Endothelial cell of umbilical vein (primary cell): ENCODE data around the gene PTPN5. TPM values are rescaled to one million over a fixed set of nuclear protein-coding genes. Genes with fewer than 3 reads are reported as not detected.

Experiments
- BruUV-seq: library from RNA; stranded (reverse); fragments of 400-500 nt; replicated peaks from 2 replicates; lab custom pipeline; 2021; lab: Mats Ljungman, UMichigan
- CTCF ChIA-PET: fragments of 300-600, 350-600 bp; sonication (Branson Sonifier 250); formaldehyde crosslinking; loops from one replicate; lab custom pipeline; 2021; ENCODE audit warnings: antibody characterized with exemption, inconsistent platforms; lab: Charles Lee
- POLR2A ChIA-PET: fragments of 300-600, 350-600 bp; sonication (Branson Sonifier 250); formaldehyde crosslinking; loops from one replicate; lab custom pipeline; 2021; ENCODE audit warnings: antibody characterized with exemption, inconsistent platforms; lab: Charles Lee
- DNase-seq: peaks from one replicate; pipeline ENCODE4 v3.0.0-alpha.2; 2011; ENCODE audit warnings: low read depth, low spot score
- FAIRE-seq: peaks from 2 replicates; lab custom pipeline; 2011; peaks lifted over from hg19 to GRCh38; lab: Jason Lieb, UNC
- H2AFZ ChIP-seq: 2 replicates; pipeline ENCODE4 v1.6.0; 2012; ENCODE audit warnings: low read depth, low read length, control low read depth, inconsistent platforms
- H3K27ac ChIP-seq: 2 replicates; pipeline ENCODE4 v1.5.1; 2011; ENCODE audit warnings: low read depth, mild to moderate bottlenecking, control low read depth, low read length, moderate library complexity; ENCODE audit not compliant: insufficient read depth
- H3K27me3 ChIP-seq, 2 experiments: 2 replicates each; pipeline versions ENCODE4 v1.6.0 to v1.6.1; 2011; ENCODE audit warnings: low read length in 2 of 2, mixed read lengths in 1 of 2; ENCODE audit not compliant: control insufficient read depth in 2 of 2, insufficient read depth in 2 of 2
- H3K36me3 ChIP-seq, 2 experiments: 2 replicates in 1 of 2; 3 replicates in 1 of 2; pipeline ENCODE4 v1.5.1; 2011; ENCODE audit warnings: low read length in 2 of 2, mild to moderate bottlenecking in 1 of 2, moderate library complexity in 1 of 2; ENCODE audit not compliant: control insufficient read depth in 2 of 2, insufficient read depth in 2 of 2; ENCODE audit errors: extremely low read depth in 1 of 2
- H3K4me1 ChIP-seq: 3 replicates; pipeline ENCODE4 v1.5.1; 2011; ENCODE audit warnings: mild to moderate bottlenecking, low read length; ENCODE audit not compliant: control insufficient read depth, insufficient read depth; ENCODE audit errors: extremely low read depth
- H3K4me2 ChIP-seq: 2 replicates; pipeline ENCODE4 v1.6.1; 2011; ENCODE audit warnings: low read length, control low read depth, mixed read lengths; ENCODE audit not compliant: insufficient read depth
- H3K4me3 ChIP-seq, 3 experiments: fragments of 200-600 bp in 1 of 3; sonication (generic), shearing (Covaris generic) in 1 of 3; replicated peaks in 1 of 3; 2 replicates each; pipeline ENCODE4 v1.5.1; 2011 to 2016; ENCODE audit warnings: control low read depth in 3 of 3, low read length in 3 of 3, mild to moderate bottlenecking in 2 of 3, inconsistent platforms in 1 of 3, low read depth in 1 of 3, moderate library complexity in 1 of 3; ENCODE audit not compliant: insufficient read depth in 1 of 3
- H3K79me2 ChIP-seq: 2 replicates; pipeline ENCODE4 v1.6.0; 2012; ENCODE audit warnings: low read length, inconsistent platforms; ENCODE audit not compliant: control insufficient read depth, insufficient read depth
- H3K9ac ChIP-seq: replicated peaks from 2 replicates; pipeline ENCODE3; 2011; ENCODE audit warnings: low read length, control low read depth; ENCODE audit not compliant: insufficient read depth; ENCODE audit errors: extremely low read depth
- H3K9me1 ChIP-seq: replicated peaks from 3 replicates; pipeline ENCODE4 v1.6.0; 2011; ENCODE audit warnings: mild to moderate bottlenecking, low read length; ENCODE audit not compliant: control insufficient read depth, insufficient read depth; ENCODE audit errors: extremely low read depth
- H3K9me3 ChIP-seq: replicated peaks from 2 replicates; pipeline ENCODE4 v1.5.1; 2012; ENCODE audit warnings: low read length, inconsistent platforms; ENCODE audit not compliant: control insufficient read depth, insufficient read depth
- H4K20me1 ChIP-seq: replicated peaks from 2 replicates; pipeline ENCODE3; 2011; ENCODE audit warnings: mild to moderate bottlenecking, low read length; ENCODE audit not compliant: control insufficient read depth, insufficient read depth; ENCODE audit errors: extremely low read depth
- EZH2 ChIP-seq: IDR thresholded peaks from 2 replicates; pipeline ENCODE4 v1.6.1; 2012; ENCODE audit warnings: borderline replicate concordance, low read depth, mild to moderate bottlenecking, moderate library complexity, low read length, inconsistent platforms; ENCODE audit not compliant: severe bottlenecking
- MYC ChIP-seq: IDR thresholded peaks from one replicate; pipeline ENCODE4 v1.6.1; 2011; ENCODE audit warnings: mild to moderate bottlenecking, low read depth, low read length
- dilution Hi-C: fragments of 300-500 bp; cut with MboI; formaldehyde crosslinking; loops from one replicate; pipeline ENCODE4 v1.15.0; 2019; ENCODE audit warnings: low sequenced_read_pairs; ENCODE audit not compliant: extremely low pct_ligation_motif_present
- intact Hi-C: fragments of 100-400 bp; cut with micrococcal nuclease; formaldehyde crosslinking; loops from one replicate; pipeline ENCODE4 v1.10.0; 2022
- polyA plus RNA-seq, 4 experiments: library from polyadenylated mRNA; depleted of rRNA in 3 of 4; stranded (reverse) in 3 of 4; unstranded in 1 of 4; fragments of >200 nt; gene quantifications; 2 replicates each; pipeline versions ENCODE4 v1.2.1 to v1.2.3, GENCODE V29; 2011 to 2012; ENCODE audit warnings: missing spikeins in 1 of 4
- total RNA-seq: library from RNA; stranded (reverse); gene quantifications from 2 replicates; pipeline ENCODE4 v1.2.3, GENCODE V29; 2021
- TF ChIP-seq, protein P1 (sequence below), 2 donors: IDR thresholded peaks; 1 replicate in 1 of 2; 2 replicates in 1 of 2; pipeline ENCODE4 v1.5.1; 2011; ENCODE audit warnings: low read length in 2 of 2, mild to moderate bottlenecking in 2 of 2, moderate library complexity in 2 of 2, control low read depth in 1 of 2, inconsistent platforms in 1 of 2, low read depth in 1 of 2; ENCODE audit not compliant: insufficient read depth in 1 of 2; ENCODE audit errors: extremely low read depth in 1 of 2

The PTPN5 gene
- total and polyA plus RNA-seq, 2 donors (not counting 3 experiments of a cell fraction or from before 2014, with no cell fraction given) = not detected

DNA sequence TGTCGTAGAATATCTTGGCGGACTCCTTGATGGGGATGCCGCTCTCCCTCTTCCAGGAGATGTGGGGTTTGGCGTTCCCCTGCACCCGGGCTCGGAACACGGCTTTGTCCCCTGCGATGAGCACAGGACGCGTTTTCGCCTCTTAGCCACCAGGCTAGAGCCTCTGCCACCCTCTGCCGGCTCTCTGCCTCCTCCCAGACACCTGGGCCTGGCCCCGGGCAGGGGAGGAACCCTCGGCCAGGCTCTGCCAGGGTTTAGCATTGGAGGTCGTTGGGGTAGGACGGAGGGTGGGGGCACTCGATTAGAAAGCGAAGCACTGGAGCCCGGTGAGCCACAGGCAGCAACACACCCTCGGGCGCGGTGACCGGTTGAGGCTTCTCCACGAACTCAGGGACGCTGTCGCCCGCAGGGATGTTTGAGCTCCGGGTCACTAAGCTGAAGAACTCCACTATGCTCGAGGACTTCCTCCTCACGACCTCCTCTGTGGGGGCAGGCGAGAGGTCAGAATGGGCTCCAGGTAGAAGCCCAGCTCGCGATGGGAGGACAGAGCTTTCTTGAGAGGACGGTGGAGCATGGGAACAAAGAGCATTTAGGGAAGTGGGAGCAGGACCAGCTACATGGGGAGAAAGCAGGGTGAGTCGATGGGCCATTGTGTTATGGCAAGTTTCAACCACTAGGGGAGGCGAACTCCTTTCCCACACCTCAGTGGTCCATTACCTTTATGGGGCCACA lies 69.9 kb downstream of the PTPN5 start:
- Histone ChIP-seq H3K27me3 (peaks cover 0 to 3% of the 10 kb centered on the region in 2 experiments), H3K4me1 (peaks cover 7% of the 10 kb centered on the region), H3K4me2 (peak overlapping the region; percentile 60), H3K36me3 (no peaks in the 10 kb centered on the region), H3K9me3 (no peaks in the 10 kb centered on the region), H4K20me1 (no peaks in the 10 kb centered on the region), H3K4me3 (peak overlapping the region; percentile 40 to 61 (median 60)), H2AFZ (peak overlapping the region; percentile 87), H3K9ac (peak overlapping the region; percentile 12), H3K9me1 (no peaks in the 10 kb centered on the region), H3K27ac (no peak overlapping the region), H3K79me2 (no peaks in the 10 kb centered on the region)
- TF ChIP-seq, protein P1, sequence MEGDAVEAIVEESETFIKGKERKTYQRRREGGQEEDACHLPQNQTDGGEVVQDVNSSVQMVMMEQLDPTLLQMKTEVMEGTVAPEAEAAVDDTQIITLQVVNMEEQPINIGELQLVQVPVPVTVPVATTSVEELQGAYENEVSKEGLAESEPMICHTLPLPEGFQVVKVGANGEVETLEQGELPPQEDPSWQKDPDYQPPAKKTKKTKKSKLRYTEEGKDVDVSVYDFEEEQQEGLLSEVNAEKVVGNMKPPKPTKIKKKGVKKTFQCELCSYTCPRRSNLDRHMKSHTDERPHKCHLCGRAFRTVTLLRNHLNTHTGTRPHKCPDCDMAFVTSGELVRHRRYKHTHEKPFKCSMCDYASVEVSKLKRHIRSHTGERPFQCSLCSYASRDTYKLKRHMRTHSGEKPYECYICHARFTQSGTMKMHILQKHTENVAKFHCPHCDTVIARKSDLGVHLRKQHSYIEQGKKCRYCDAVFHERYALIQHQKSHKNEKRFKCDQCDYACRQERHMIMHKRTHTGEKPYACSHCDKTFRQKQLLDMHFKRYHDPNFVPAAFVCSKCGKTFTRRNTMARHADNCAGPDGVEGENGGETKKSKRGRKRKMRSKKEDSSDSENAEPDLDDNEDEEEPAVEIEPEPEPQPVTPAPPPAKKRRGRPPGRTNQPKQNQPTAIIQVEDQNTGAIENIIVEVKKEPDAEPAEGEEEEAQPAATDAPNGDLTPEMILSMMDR (IDR thresholded peaks at IDR 0.05; ENCODE audit: extremely low read depth in 1 of 2, insufficient read depth in 1 of 2, low read depth in 1 of 2, low read length in 2 of 2) = peak; percentile 73 to 82
- no peak for TF ChIP-seq MYC
- TF ChIP-seq EZH2 = no peak
- ChIA-PET POLR2A (no interaction called here), CTCF (interaction anchor here (0.6 to 3.2 kb wide), 42 partner anchors 9 to 990 kb away, joined by 3 to 43 read pairs (median 5); partner anchors contain the start of genes SAAL1 and TMEM86A)
- intact Hi-C loops (loop anchor here (1.0 to 5.0 kb wide), 5 partner anchors 15 to 325 kb away; partner anchors contain the start of gene TMEM86A), dilution Hi-C loops (no loop called here)
- peak; percentile 93 for FAIRE-seq
- DNase-seq = peak; percentile 51
- BruUV-seq = TSS peak; percentile 80
